DOHH2 (cell line): ENCODE results near the gene HIVEP3.

Source experiments
- H3F3A ChIP-seq: fragments of 200-600 bp; sonication (generic), shearing (Covaris generic); 2 replicates; pipeline ENCODE4 v1.6.0; 2016; ENCODE audit warnings: antibody characterized with exemption, mild to moderate bottlenecking; ENCODE audit not compliant: control insufficient read depth, insufficient read depth
- H3K27ac ChIP-seq: fragments of 200-600 bp; sonication (generic); 2 replicates; pipeline ENCODE4 v1.5.1; 2014; ENCODE audit warnings: low read depth, mild to moderate bottlenecking, low read length, moderate library complexity
- H3K27me3 ChIP-seq: fragments of 200-600 bp; sonication (generic); 2 replicates; pipeline ENCODE4 v1.6.1; 2014; ENCODE audit warnings: mild to moderate bottlenecking, low read length, mixed read lengths; ENCODE audit not compliant: control insufficient read depth
- H3K36me3 ChIP-seq: fragments of 200-600 bp; sonication (generic); 2 replicates; pipeline ENCODE4 v1.6.1; 2014; ENCODE audit warnings: mild to moderate bottlenecking, low read length, moderate library complexity, mixed read lengths; ENCODE audit not compliant: control insufficient read depth
- H3K4me1 ChIP-seq: fragments of 200-600 bp; sonication (generic); 2 replicates; pipeline ENCODE4 v1.6.1; 2014; ENCODE audit warnings: mild to moderate bottlenecking, low read length, mixed read lengths; ENCODE audit not compliant: control insufficient read depth
- H3K4me2 ChIP-seq: fragments of 200-600 bp; sonication (generic); 2 replicates; pipeline ENCODE4 v1.6.0; 2014; ENCODE audit warnings: mild to moderate bottlenecking, low read length, moderate library complexity
- H3K4me3 ChIP-seq: fragments of 200-600 bp; sonication (generic); 2 replicates; pipeline ENCODE4 v1.5.1; 2014; ENCODE audit warnings: mild to moderate bottlenecking, low read length, mixed read lengths
- H3K79me2 ChIP-seq: fragments of 200-600 bp; sonication (generic); 2 replicates; pipeline ENCODE4 v1.6.1; 2014; ENCODE audit warnings: mild to moderate bottlenecking, low read length, mixed read lengths; ENCODE audit not compliant: control insufficient read depth
- H3K9me2 ChIP-seq: fragments of 200-600 bp; sonication (generic); replicated peaks from 2 replicates; pipeline ENCODE4 v1.6.1; 2014; ENCODE audit warnings: mild to moderate bottlenecking, low read length, mixed read lengths; ENCODE audit not compliant: control insufficient read depth
- H3K9me3 ChIP-seq: fragments of 200-600 bp; sonication (generic); 2 replicates; pipeline ENCODE4 v1.6.1; 2014; ENCODE audit warnings: antibody characterized with exemption, low read length, mixed read lengths; ENCODE audit not compliant: control insufficient read depth, insufficient read depth
- H4K20me1 ChIP-seq: fragments of 200-600 bp; sonication (generic); 2 replicates; pipeline ENCODE4 v1.6.0; 2014; ENCODE audit warnings: low read depth, mild to moderate bottlenecking, antibody characterized with exemption, low read length, moderate library complexity; ENCODE audit not compliant: control insufficient read depth, insufficient read depth
- EZH2phosphoT487 ChIP-seq: fragments of 200-600 bp; sonication (generic); IDR thresholded peaks from 2 replicates; pipeline ENCODE4 v1.6.1; 2017; ENCODE audit warnings: borderline replicate concordance, mild to moderate bottlenecking, antibody characterized with exemption, low read length, moderate library complexity, mixed read lengths
- TF ChIP-seq, protein P1 (sequence below): fragments of 200-600 bp; sonication (generic); IDR thresholded peaks from one replicate; pipeline ENCODE4 v1.5.1; 2014; ENCODE audit warnings: antibody characterized with exemption, mild to moderate bottlenecking, low read depth, low read length; ENCODE audit not compliant: poor library complexity, severe bottlenecking

HIVEP3 gene

DNA sequence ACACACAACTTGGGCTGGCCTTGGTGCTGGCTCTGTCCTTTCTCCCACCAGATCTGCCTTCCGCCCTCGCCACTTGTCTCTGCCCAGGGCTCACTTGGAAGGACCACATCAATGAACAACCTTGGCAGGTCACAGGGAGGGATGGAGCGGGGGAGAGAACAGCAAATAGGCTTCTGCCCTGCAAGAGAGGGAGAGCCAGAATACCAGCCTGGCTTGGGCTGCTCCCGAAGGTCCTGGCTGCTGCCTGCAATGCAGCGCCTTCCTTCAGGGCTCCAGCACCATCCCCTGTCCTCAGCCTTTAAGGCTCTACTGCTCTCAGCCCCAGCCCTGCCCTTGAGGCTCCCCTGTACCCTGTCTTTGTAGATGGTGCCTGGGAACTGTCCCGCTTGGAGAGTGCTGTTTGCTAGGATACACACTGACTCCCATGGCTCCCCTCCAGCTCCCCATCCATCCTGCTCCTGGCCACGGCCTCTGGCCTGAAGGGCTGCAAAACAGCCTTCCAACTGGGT is 43.8 kb downstream of the HIVEP3 start:
- Histone ChIP-seq H3K9me3 (no peaks in the 10 kb centered on the region), H3K4me2 (no peak overlapping the region), H3K27me3 (peaks cover 16% of the 10 kb centered on the region), H3K79me2 (no peaks in the 10 kb centered on the region), H3K36me3 (no peaks in the 10 kb centered on the region), H3F3A (no peaks in the 10 kb centered on the region), H3K4me1 (no peaks in the 10 kb centered on the region), H3K9me2 (no peaks in the 10 kb centered on the region), H3K27ac (no peak overlapping the region), H4K20me1 (no peaks in the 10 kb centered on the region), H3K4me3 (no peak overlapping the region)
- TF ChIP-seq, protein P1, sequence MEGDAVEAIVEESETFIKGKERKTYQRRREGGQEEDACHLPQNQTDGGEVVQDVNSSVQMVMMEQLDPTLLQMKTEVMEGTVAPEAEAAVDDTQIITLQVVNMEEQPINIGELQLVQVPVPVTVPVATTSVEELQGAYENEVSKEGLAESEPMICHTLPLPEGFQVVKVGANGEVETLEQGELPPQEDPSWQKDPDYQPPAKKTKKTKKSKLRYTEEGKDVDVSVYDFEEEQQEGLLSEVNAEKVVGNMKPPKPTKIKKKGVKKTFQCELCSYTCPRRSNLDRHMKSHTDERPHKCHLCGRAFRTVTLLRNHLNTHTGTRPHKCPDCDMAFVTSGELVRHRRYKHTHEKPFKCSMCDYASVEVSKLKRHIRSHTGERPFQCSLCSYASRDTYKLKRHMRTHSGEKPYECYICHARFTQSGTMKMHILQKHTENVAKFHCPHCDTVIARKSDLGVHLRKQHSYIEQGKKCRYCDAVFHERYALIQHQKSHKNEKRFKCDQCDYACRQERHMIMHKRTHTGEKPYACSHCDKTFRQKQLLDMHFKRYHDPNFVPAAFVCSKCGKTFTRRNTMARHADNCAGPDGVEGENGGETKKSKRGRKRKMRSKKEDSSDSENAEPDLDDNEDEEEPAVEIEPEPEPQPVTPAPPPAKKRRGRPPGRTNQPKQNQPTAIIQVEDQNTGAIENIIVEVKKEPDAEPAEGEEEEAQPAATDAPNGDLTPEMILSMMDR = no peak
- no peak for TF ChIP-seq EZH2phosphoT487

- Histone ChIP-seq H3F3A (no peaks in the 10 kb centered on the region), H3K4me1 (no peaks in the 10 kb centered on the region), H3K36me3 (no peaks in the 10 kb centered on the region), H4K20me1 (no peaks in the 10 kb centered on the region), H3K4me3 (no peak overlapping the region), H3K4me2 (no peak overlapping the region), H3K27me3 (peaks cover 17% of the 10 kb centered on the region), H3K79me2 (no peaks in the 10 kb centered on the region), H3K27ac (no peak overlapping the region), H3K9me3 (no peaks in the 10 kb centered on the region), H3K9me2 (no peaks in the 10 kb centered on the region)
- no peak for TF ChIP-seq EZH2phosphoT487
Observed at GRCh38 chr1:41874151-41874719, 44.5 kb downstream of the HIVEP3 start.

GRCh38 chr1:41872074-41872473 is 46.6 kb downstream of the HIVEP3 start:
- no peaks in the 10 kb centered on the region for H4K20me1 ChIP-seq
- no peak overlapping the region for H3K4me2 ChIP-seq
- H3K36me3 ChIP-seq = no peaks in the 10 kb centered on the region
- H3K9me3 ChIP-seq = no peaks in the 10 kb centered on the region
- peaks cover 12% of the 10 kb centered on the region for H3K27me3 ChIP-seq
- H3K79me2 ChIP-seq = no peaks in the 10 kb centered on the region
- H3F3A ChIP-seq = no peaks in the 10 kb centered on the region
- H3K9me2 ChIP-seq = no peaks in the 10 kb centered on the region
- H3K4me3 ChIP-seq = no peak overlapping the region
- no peak for TF ChIP-seq EZH2phosphoT487
- TF ChIP-seq, protein P1 = no peak
- H3K4me1 ChIP-seq = no peaks in the 10 kb centered on the region
- H3K27ac ChIP-seq = no peak overlapping the region

- Histone ChIP-seq H4K20me1 (no peaks in the 10 kb centered on the region), H3K9me3 (no peaks in the 10 kb centered on the region), H3K4me1 (no peaks in the 10 kb centered on the region), H3K4me2 (no peak overlapping the region), H3K9me2 (no peaks in the 10 kb centered on the region), H3K36me3 (no peaks in the 10 kb centered on the region), H3K79me2 (no peaks in the 10 kb centered on the region), H3F3A (no peaks in the 10 kb centered on the region), H3K4me3 (no peak overlapping the region), H3K27me3 (peaks cover 9% of the 10 kb centered on the region), H3K27ac (no peak overlapping the region)
- TF ChIP-seq, protein P1 = no peak
- no peak for TF ChIP-seq EZH2phosphoT487
Observed at GRCh38 chr1:41870076-41870562, 48.6 kb downstream of the HIVEP3 start.
